ENCODE measurements around the gene NSMCE1.
A peak's percentile ranks its signal among the peaks of the same experiment; 100 is the strongest.
"Not testable (repeated sequence)": the region's sequence is repeated elsewhere in the genome, so short reads cannot be mapped to it uniquely, and the experiment has no call there.

The NSMCE1 gene

GRCh38 chr16:27302126-27302525 is 33.6 kb upstream of the NSMCE1 start:
- DNase-seq, result no peak

- DNase-seq, result no peak
Measured at GRCh38 chr16:27301236-27301861, 32.8 kb upstream of the NSMCE1 start.

- DNase-seq, result no peak
Measured at GRCh38 chr16:27298132-27298531, 29.6 kb upstream of the NSMCE1 start.

GRCh38 chr16:27293343-27293742 is 24.8 kb upstream of the NSMCE1 start:
- DNase-seq, result no peak

GRCh38 chr16:27291722-27292240 is 23.2 kb upstream of the NSMCE1 start:
- no peak for DNase-seq

GRCh38 chr16:27291106-27291505 is 22.5 kb upstream of the NSMCE1 start:
- DNase-seq, result no peak

GRCh38 chr16:27290562-27290961 is 22.0 kb upstream of the NSMCE1 start:
- no peak for DNase-seq

- peak; percentile 25 for DNase-seq
Measured at GRCh38 chr16:27289669-27290068, 21.1 kb upstream of the NSMCE1 start.

GRCh38 chr16:27288313-27288712 is 19.7 kb upstream of the NSMCE1 start:
- DNase-seq, result not testable (repeated sequence)

- DNase-seq, result no peak
Measured at GRCh38 chr16:27287887-27288286, 19.3 kb upstream of the NSMCE1 start.

- DNase-seq, result no peak
Measured at GRCh38 chr16:27287051-27287811, 18.7 kb upstream of the NSMCE1 start.

GRCh38 chr16:27286451-27286850 is 17.9 kb upstream of the NSMCE1 start:
- DNase-seq, result peak; percentile 96

GRCh38 chr16:27285676-27286196 is 17.2 kb upstream of the NSMCE1 start:
- no peak for DNase-seq

- DNase-seq, result no peak
Measured at GRCh38 chr16:27284865-27285675, 16.5 kb upstream of the NSMCE1 start.

GRCh38 chr16:27281243-27281642 is 12.7 kb upstream of the NSMCE1 start:
- no peak for DNase-seq

GRCh38 chr16:27275394-27275793 is 6.8 kb upstream of the NSMCE1 start:
- no peak for DNase-seq

GRCh38 chr16:27274424-27274874 is 5.9 kb upstream of the NSMCE1 start:
- not testable (repeated sequence) for DNase-seq

GRCh38 chr16:27273670-27274423 is 5.3 kb upstream of the NSMCE1 start:
- peak; percentile 48 for DNase-seq

- no peak for DNase-seq
Measured at GRCh38 chr16:27273330-27273669, 4.7 kb upstream of the NSMCE1 start.

- DNase-seq, result not testable (repeated sequence)
Measured at GRCh38 chr16:27272697-27273096, 4.1 kb upstream of the NSMCE1 start.

GRCh38 chr16:27272076-27272475 is 3.5 kb upstream of the NSMCE1 start:
- DNase-seq, result no peak

GRCh38 chr16:27270349-27270748 is 1.8 kb upstream of the NSMCE1 start:
- DNase-seq, result no peak

Measured in fibroblast of skin of scalp (primary cell).